GM12878 (cell line): ENCODE data around the gene PLXNA2. TPM values are rescaled to one million over a fixed set of nuclear protein-coding genes. Genes with fewer than 3 reads are reported as not detected.

Source experiments
- ATAC-seq: fragments of 200-7000 bp; cut with Tn5 transposase; 3 replicates; pipeline ENCODE4 v1.9.1; 2020; ENCODE audit warnings: mild to moderate bottlenecking, moderate library complexity
- BruUV-seq: library from RNA; stranded (reverse); fragments of 400-500 nt; replicated peaks from 2 replicates; lab custom pipeline; 2021; lab: Mats Ljungman, UMichigan
- CTCF ChIA-PET: fragments of 300-600 bp; sonication (Branson Sonifier 250); formaldehyde crosslinking; extraction: SDS; loops from one replicate; lab custom pipeline; 2021; ENCODE audit warnings: inconsistent platforms; lab: Yijun Ruan, JAX
- POLR2A ChIA-PET: fragments of 350-600 bp; formaldehyde crosslinking; extraction: SDS; loops from one replicate; lab custom pipeline; 2021; ENCODE audit warnings: inconsistent platforms; lab: Charles Lee
- RAD21 ChIA-PET: fragments of 300-600 bp; sonication (Branson Sonifier 250); formaldehyde crosslinking; loops from one replicate; lab custom pipeline; 2023; ENCODE audit warnings: antibody characterized with exemption; ENCODE audit not compliant: unreplicated experiment; lab: Charles Lee
- SMC1A ChIA-PET: fragments of 300-600 bp; sonication (Branson Sonifier 250); formaldehyde crosslinking; loops from one replicate; lab custom pipeline; 2023; ENCODE audit not compliant: unreplicated experiment, uncharacterized antibody; lab: Charles Lee
- DNase-seq: peaks from one replicate; pipeline ENCODE4 v3.0.0-alpha.2; 2011; ENCODE audit warnings: low read depth, low spot score
- FAIRE-seq: peaks from 3 replicates; lab custom pipeline; 2011; peaks lifted over from hg19 to GRCh38; lab: Jason Lieb, UNC
- H2AFZ ChIP-seq: 2 replicates; pipeline ENCODE4 v1.6.0; 2011; ENCODE audit warnings: low read depth, low read length, control low read depth; ENCODE audit not compliant: control insufficient read depth
- H3K27ac ChIP-seq: 2 replicates; pipeline ENCODE4 v1.5.1; 2011; ENCODE audit warnings: control low read depth; ENCODE audit not compliant: control insufficient read depth, insufficient read depth
- H3K27me3 ChIP-seq, 2 experiments: replicated peaks in 1 of 2; 2 replicates each; pipeline versions ENCODE4 v1.6.0 to v1.6.1; 2011; ENCODE audit warnings: low read length in 1 of 2; ENCODE audit not compliant: control insufficient read depth in 2 of 2, insufficient read depth in 2 of 2
- H3K36me3 ChIP-seq, 2 experiments: 2 replicates each; pipeline ENCODE4 v1.5.1; 2011; ENCODE audit warnings: low read length in 1 of 2; ENCODE audit not compliant: control insufficient read depth in 2 of 2, insufficient read depth in 2 of 2
- H3K4me1 ChIP-seq: 2 replicates; pipeline ENCODE4 v1.6.1; 2011; ENCODE audit warnings: mild to moderate bottlenecking, low read length, moderate library complexity, mixed read lengths; ENCODE audit not compliant: control insufficient read depth, insufficient read depth
- H3K4me2 ChIP-seq: 2 replicates; pipeline ENCODE4 v1.6.0; 2011; ENCODE audit warnings: control low read depth; ENCODE audit not compliant: control insufficient read depth, insufficient read depth
- H3K4me3 ChIP-seq: fragments of 200-600 bp; sonication (generic); 2 replicates; pipeline ENCODE4 v1.5.1; 2016
- H3K79me2 ChIP-seq: 2 replicates; pipeline ENCODE4 v1.6.0; 2011; ENCODE audit warnings: low read length; ENCODE audit not compliant: control insufficient read depth, insufficient read depth
- H3K9ac ChIP-seq: 2 replicates; pipeline ENCODE4 v1.8.0; 2011; ENCODE audit warnings: low read length, control low read depth, mixed read lengths; ENCODE audit not compliant: control insufficient read depth, insufficient read depth
- H3K9me3 ChIP-seq: replicated peaks from 3 replicates; pipeline ENCODE4 v1.5.1; 2011; ENCODE audit warnings: mild to moderate bottlenecking, low read length; ENCODE audit not compliant: control insufficient read depth, insufficient read depth
- H4K20me1 ChIP-seq: 2 replicates; pipeline ENCODE4 v1.6.0; 2011; ENCODE audit not compliant: control insufficient read depth, insufficient read depth
- BACH1 ChIP-seq: fragments of 450-650 bp; IDR thresholded peaks from 2 replicates; pipeline ENCODE4 v1.6.1; 2017; ENCODE audit warnings: mild to moderate bottlenecking, borderline replicate concordance
- CHD2 ChIP-seq: IDR thresholded peaks from 2 replicates; pipeline ENCODE4 v1.6.1; 2011; ENCODE audit warnings: low read depth, low read length, improper control_type of control experiment, borderline replicate concordance
- DPF2 ChIP-seq: fragments of 450-650 bp; IDR thresholded peaks from 2 replicates; pipeline ENCODE4 v1.6.1; 2017; ENCODE audit warnings: mild to moderate bottlenecking
- ESRRA ChIP-seq: IDR thresholded peaks from 2 replicates; pipeline ENCODE4 v1.6.1; 2012; ENCODE audit warnings: mild to moderate bottlenecking, low read length, improper control_type of control experiment
- MEF2B ChIP-seq: fragments of 450-650 bp; IDR thresholded peaks from 2 replicates; pipeline ENCODE4 v1.6.1; 2018; ENCODE audit warnings: mild to moderate bottlenecking, moderate library complexity; ENCODE audit not compliant: partially characterized antibody, poor library complexity, severe bottlenecking
- NR2F1 ChIP-seq: fragments of 450-650 bp; conservative IDR thresholded peaks from 2 replicates; pipeline ENCODE4 v1.6.1; 2017; ENCODE audit warnings: mild to moderate bottlenecking
- SREBF1 ChIP-seq: IDR thresholded peaks from 2 replicates; pipeline ENCODE4 v1.6.1; 2012; ENCODE audit warnings: mild to moderate bottlenecking, low read length
- SUPT20H ChIP-seq: IDR thresholded peaks from 2 replicates; pipeline ENCODE4 v1.6.1; 2011; ENCODE audit warnings: low read depth, mild to moderate bottlenecking, low read length, moderate library complexity, borderline replicate concordance; ENCODE audit not compliant: control insufficient read depth
- TBL1XR1 ChIP-seq: IDR thresholded peaks from 2 replicates; pipeline ENCODE4 v1.6.1; 2012; ENCODE audit warnings: low read depth, low read length, improper control_type of control experiment
- WGBS: methylation state at CpG from one replicate; pipeline ENCODE4 v1.1.6; 2016; ENCODE audit warnings: low lambda C conversion rate; ENCODE audit not compliant: insufficient replicate concordance, insufficient coverage; ENCODE audit errors: missing lambda C conversion rate; 5-methylcytosine and 5-hydroxymethylcytosine counted together
- in situ Hi-C: fragments of 300-500 bp; cut with MboI; formaldehyde crosslinking; loops from 9 replicates; pipeline ENCODE4 v1.14.3; 2018; ENCODE audit warnings: mixed read lengths
- intact Hi-C: fragments of 100-400 bp; cut with micrococcal nuclease; formaldehyde crosslinking; loops from one replicate; pipeline ENCODE4 v1.14.2; 2022; ENCODE audit not compliant: unreplicated experiment
- polyA plus RNA-seq, 11 experiments: library from polyadenylated mRNA; depleted of rRNA in 4 of 11; unstranded in 6 of 11; stranded (reverse) in 5 of 11; fragments of >200 nt; fragmentation: Nextera tagmentation in 4 of 11; fragmentation: Illumina TruSeq in 1 of 11; extraction: Ambion mirVana in 4 of 11; extraction: Trizol in 1 of 11; gene quantifications; 1 replicate in 1 of 11; 2 replicates in 10 of 11; pipeline versions ENCODE4 v1.2.1 to v1.2.3, GENCODE V29; 2011 to 2016; ENCODE audit warnings: inconsistent platforms in 2 of 11, missing spikeins in 2 of 11, low read depth in 1 of 11
- total RNA-seq, 4 experiments: library from RNA; depleted of rRNA in 3 of 4; stranded (reverse); fragments of >200 nt in 3 of 4; fragmentation: Illumina TruSeq in 1 of 4; extraction: Trizol in 1 of 4; gene quantifications; 2 replicates each; pipeline versions ENCODE4 v1.2.1 to v1.2.3, GENCODE V29; 2013 to 2021
- TF ChIP-seq, protein P1 (sequence below): IDR thresholded peaks from 2 replicates; pipeline ENCODE4 v1.6.1; 2012; ENCODE audit warnings: mild to moderate bottlenecking, low read depth, low read length
- TF ChIP-seq, protein P2 (sequence below): fragments of 450-650 bp; IDR thresholded peaks from 2 replicates; pipeline ENCODE4 v1.6.1; 2017; ENCODE audit warnings: borderline replicate concordance
- TF ChIP-seq, protein P3 (sequence below): IDR thresholded peaks from 2 replicates; pipeline ENCODE4 v1.6.1; 2011; ENCODE audit warnings: borderline replicate concordance, low read depth, mild to moderate bottlenecking, moderate library complexity, mixed read lengths, low read length; ENCODE audit not compliant: insufficient read depth; ENCODE audit errors: extremely low read length

PLXNA2 gene
- total and polyA plus RNA-seq, 10 of the 15 experiments (the other 5 are each of a cell fraction or from before 2014, with no cell fraction given): under 0.01 to 0.08 (median 0.07) TPM; not detected in 4

DNA sequence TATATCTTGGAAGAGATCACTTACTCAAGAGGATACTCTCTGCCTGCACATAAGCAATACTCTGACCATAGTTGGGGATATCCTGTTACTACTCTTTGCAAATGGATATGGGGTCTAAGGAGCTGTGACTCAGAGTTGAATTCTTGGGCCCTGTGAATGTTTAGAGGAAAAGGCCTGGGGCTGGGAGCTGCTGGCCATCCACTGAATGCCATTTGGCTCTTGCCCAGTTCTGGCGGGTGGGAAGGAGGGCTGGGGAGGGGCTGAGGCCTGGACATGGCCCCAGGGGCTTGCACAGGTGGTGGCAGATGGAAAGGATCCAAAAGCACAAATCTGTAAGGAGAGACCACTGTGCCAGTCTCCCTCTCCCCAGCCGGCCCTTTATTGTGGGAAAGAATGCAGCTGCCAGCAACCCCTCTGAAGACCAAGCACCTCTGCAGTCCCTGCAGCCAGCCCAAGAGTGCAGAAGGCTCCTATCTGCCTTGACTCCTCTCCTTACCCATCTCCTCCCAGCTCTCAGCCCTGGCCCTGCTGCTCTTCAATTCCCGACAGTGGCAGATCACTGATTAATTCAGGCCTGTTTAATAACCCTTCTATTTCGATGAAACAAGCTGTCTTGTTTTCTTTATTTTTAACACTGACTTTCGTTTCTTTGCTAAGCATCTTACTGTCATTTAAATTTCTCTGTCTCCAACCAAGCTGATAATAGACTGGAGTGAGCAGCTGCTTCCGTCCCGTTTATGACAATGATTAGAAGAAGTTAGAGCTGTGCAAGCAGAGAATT, 12.1 kb downstream of the PLXNA2 start:
- H3K4me2 ChIP-seq: no peak overlapping the region
- no peak overlapping the region for H2AFZ ChIP-seq
- TF ChIP-seq SUPT20H (no peak), TBL1XR1 (no peak), CHD2 (no peak), ESRRA (no peak), BACH1 (no peak), DPF2 (no peak), SREBF1 (no peak), MEF2B (no peak), NR2F1 (no peak)
- TF ChIP-seq, protein P1, sequence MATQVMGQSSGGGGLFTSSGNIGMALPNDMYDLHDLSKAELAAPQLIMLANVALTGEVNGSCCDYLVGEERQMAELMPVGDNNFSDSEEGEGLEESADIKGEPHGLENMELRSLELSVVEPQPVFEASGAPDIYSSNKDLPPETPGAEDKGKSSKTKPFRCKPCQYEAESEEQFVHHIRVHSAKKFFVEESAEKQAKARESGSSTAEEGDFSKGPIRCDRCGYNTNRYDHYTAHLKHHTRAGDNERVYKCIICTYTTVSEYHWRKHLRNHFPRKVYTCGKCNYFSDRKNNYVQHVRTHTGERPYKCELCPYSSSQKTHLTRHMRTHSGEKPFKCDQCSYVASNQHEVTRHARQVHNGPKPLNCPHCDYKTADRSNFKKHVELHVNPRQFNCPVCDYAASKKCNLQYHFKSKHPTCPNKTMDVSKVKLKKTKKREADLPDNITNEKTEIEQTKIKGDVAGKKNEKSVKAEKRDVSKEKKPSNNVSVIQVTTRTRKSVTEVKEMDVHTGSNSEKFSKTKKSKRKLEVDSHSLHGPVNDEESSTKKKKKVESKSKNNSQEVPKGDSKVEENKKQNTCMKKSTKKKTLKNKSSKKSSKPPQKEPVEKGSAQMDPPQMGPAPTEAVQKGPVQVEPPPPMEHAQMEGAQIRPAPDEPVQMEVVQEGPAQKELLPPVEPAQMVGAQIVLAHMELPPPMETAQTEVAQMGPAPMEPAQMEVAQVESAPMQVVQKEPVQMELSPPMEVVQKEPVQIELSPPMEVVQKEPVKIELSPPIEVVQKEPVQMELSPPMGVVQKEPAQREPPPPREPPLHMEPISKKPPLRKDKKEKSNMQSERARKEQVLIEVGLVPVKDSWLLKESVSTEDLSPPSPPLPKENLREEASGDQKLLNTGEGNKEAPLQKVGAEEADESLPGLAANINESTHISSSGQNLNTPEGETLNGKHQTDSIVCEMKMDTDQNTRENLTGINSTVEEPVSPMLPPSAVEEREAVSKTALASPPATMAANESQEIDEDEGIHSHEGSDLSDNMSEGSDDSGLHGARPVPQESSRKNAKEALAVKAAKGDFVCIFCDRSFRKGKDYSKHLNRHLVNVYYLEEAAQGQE: no peak
- TF ChIP-seq, protein P2, sequence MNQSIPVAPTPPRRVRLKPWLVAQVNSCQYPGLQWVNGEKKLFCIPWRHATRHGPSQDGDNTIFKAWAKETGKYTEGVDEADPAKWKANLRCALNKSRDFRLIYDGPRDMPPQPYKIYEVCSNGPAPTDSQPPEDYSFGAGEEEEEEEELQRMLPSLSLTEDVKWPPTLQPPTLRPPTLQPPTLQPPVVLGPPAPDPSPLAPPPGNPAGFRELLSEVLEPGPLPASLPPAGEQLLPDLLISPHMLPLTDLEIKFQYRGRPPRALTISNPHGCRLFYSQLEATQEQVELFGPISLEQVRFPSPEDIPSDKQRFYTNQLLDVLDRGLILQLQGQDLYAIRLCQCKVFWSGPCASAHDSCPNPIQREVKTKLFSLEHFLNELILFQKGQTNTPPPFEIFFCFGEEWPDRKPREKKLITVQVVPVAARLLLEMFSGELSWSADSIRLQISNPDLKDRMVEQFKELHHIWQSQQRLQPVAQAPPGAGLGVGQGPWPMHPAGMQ: no peak
- TF ChIP-seq, protein P3, sequence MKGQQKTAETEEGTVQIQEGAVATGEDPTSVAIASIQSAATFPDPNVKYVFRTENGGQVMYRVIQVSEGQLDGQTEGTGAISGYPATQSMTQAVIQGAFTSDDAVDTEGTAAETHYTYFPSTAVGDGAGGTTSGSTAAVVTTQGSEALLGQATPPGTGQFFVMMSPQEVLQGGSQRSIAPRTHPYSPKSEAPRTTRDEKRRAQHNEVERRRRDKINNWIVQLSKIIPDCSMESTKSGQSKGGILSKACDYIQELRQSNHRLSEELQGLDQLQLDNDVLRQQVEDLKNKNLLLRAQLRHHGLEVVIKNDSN: no peak
- no peak overlapping the region for H3K4me3 ChIP-seq
- no peak overlapping the region for H3K9ac ChIP-seq
- 25% methylated on average over 7 of the region's 7 CpGs for WGBS
- H3K36me3 ChIP-seq: no peaks in the 10 kb centered on the region
- H3K27me3 ChIP-seq: peaks cover 6 to 9% of the 10 kb centered on the region in 2 experiments
- H3K4me1 ChIP-seq: peaks cover 17% of the 10 kb centered on the region
- in situ Hi-C loops: no loop called here
- DNase-seq (no peak), ATAC-seq (no peak), FAIRE-seq (no peak)
- ChIA-PET RAD21 (no interaction called here), POLR2A (no interaction called here), SMC1A (no interaction called here), CTCF (interaction anchor here (0.6 to 5.7 kb wide), 3 partner anchors 14 to 1236 kb away, joined by 3 to 43 read pairs (median 5); partner anchors contain the start of gene PLXNA2)
- no peaks in the 10 kb centered on the region for H3K9me3 ChIP-seq
- H3K27ac ChIP-seq: no peak overlapping the region
- intact Hi-C loops: no loop called here
- no peaks in the 10 kb centered on the region for H3K79me2 ChIP-seq
- BruUV-seq: no TSS peak
- H4K20me1 ChIP-seq: no peaks in the 10 kb centered on the region
